Stimulated activated naive CD8-positive, alpha-beta T cell treated with anti-CD3 and anti-CD28 coated beads, Interleukin-15, Interleukin-2, amounts not matched to agents 100 ng/mL and 50 ng/mL, for 24 hours (primary cell): ENCODE measurements around the gene CRTAP.
"Not testable (repeated sequence)": the region's sequence is repeated elsewhere in the genome, so short reads cannot be mapped to it uniquely, and the experiment has no call there.

ENCODE experiments used
- H3K27ac Mint-ChIP-seq: one replicate; pipeline ENCODE4 v1.8.0; 2021; ENCODE audit warnings: mild to moderate bottlenecking, mixed read lengths
- H3K27me3 Mint-ChIP-seq: one replicate; pipeline ENCODE4 v1.8.0; 2021; ENCODE audit warnings: mixed read lengths
- H3K36me3 Mint-ChIP-seq: one replicate; pipeline ENCODE4 v1.8.0; 2021; ENCODE audit warnings: low read depth, mixed read lengths
- H3K4me1 Mint-ChIP-seq: one replicate; pipeline ENCODE4 v1.8.0; 2021; ENCODE audit warnings: low read depth, mixed read lengths
- H3K4me3 Mint-ChIP-seq: one replicate; pipeline ENCODE4 v1.8.0; 2021; ENCODE audit warnings: mild to moderate bottlenecking, mixed read lengths
- H3K9me3 Mint-ChIP-seq: one replicate; pipeline ENCODE4 v1.8.0; 2021; ENCODE audit warnings: mixed read lengths

CRTAP gene

DNA sequence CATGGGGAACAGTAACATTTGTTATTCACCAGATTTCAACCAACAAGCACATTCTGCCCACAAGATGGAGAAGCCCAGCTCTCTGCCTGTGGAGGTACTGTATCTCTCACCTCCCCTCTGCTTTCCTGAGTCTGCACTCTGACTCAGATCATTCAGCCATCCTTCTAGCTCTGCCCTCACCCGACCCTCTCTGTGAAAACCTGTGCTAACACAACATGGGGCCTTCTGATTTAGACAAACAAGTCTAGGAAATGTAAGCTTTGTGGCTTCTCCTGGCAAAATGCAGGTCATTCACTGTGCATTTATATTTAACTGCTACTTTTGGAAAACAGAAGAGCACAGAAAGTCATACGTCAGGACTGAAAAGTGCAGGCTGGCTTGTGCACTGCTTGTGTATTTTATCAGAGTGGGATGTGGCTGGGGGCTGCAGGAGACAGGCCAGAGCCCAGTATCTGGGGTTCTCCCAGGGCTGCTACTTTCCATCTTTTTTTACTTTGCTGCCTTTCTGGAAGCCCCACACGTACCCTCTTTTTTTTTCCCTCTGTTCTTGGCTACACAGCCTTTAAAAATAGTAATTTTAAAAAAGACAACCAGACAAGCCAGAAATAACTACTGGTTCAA, 54.0 kb downstream of the CRTAP start:
- no peak overlapping the region for H3K27ac Mint-ChIP-seq
- no peaks in the 10 kb centered on the region for H3K36me3 Mint-ChIP-seq
- H3K4me1 Mint-ChIP-seq = peaks cover 10% of the 10 kb centered on the region
- no peaks in the 10 kb centered on the region for H3K9me3 Mint-ChIP-seq
- H3K4me3 Mint-ChIP-seq = no peak overlapping the region
- H3K27me3 Mint-ChIP-seq = no peaks in the 10 kb centered on the region

DNA sequence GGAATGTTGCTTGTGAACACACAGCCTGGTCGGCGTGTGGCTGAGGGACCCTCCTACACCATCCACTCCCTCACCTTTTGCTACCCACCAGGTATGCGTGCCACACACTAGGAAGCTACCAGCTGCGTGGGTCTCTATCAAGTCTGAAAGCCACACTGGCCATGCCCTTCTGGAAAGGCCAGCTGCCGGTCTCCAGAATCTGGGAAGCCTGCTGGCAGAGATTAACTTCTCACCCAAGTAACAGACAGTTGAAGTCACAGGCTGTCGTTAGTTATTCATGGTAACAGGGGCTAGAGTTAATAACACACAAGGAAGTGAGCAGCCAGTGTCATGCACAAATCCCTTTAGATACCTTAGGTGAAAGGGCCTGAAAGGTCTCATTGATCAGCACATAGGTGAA, 56.7 kb downstream of the CRTAP start:
- no peaks in the 10 kb centered on the region for H3K36me3 Mint-ChIP-seq
- no peaks in the 10 kb centered on the region for H3K9me3 Mint-ChIP-seq
- H3K4me1 Mint-ChIP-seq = peaks cover 6% of the 10 kb centered on the region
- H3K27me3 Mint-ChIP-seq = no peaks in the 10 kb centered on the region
- no peak overlapping the region for H3K27ac Mint-ChIP-seq
- H3K4me3 Mint-ChIP-seq = no peak overlapping the region

DNA sequence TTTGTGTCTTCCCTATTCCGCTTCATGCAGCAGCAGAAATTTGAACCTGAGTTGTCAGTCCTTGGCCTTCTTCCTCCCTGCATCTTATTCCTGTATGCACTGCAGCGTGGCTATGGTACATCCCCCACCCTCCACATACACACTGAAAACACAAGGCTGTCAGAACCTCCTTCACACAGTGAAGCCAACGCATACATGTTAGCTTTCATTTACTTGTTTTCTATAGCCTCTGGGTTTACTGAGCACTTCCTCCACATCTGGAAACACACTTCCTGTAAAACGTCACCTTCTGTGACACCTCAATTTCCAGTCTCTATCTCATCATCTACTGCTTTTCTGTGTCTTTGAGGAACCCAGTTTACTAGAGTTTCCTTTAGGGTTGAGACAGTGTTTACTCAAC, 57.8 kb downstream of the CRTAP start:
- H3K27me3 Mint-ChIP-seq = no peaks in the 10 kb centered on the region
- no peaks in the 10 kb centered on the region for H3K9me3 Mint-ChIP-seq
- no peak overlapping the region for H3K4me3 Mint-ChIP-seq
- H3K27ac Mint-ChIP-seq = no peak overlapping the region
- H3K36me3 Mint-ChIP-seq = no peaks in the 10 kb centered on the region
- peaks cover 6% of the 10 kb centered on the region for H3K4me1 Mint-ChIP-seq

DNA sequence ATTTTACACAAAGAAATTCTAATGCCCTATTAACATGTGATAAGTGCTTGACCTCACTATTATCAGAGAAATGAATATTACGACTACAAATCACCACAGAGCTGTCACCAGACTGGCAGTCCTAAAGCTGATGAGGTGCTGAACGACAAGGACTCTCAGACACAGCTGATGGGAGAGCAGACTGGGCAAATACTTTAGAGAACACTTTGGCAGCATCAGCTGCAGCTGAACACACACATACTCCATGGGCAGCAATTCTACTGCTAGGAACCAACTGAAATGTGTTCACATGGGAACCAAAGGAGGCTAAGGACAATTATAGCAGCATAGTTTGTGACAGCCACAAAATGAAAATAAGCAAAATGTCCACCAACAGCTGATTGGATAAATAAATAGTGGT, 59.3 kb downstream of the CRTAP start:
- peaks cover 6% of the 10 kb centered on the region for H3K4me1 Mint-ChIP-seq
- H3K27ac Mint-ChIP-seq = no peak overlapping the region

DNA sequence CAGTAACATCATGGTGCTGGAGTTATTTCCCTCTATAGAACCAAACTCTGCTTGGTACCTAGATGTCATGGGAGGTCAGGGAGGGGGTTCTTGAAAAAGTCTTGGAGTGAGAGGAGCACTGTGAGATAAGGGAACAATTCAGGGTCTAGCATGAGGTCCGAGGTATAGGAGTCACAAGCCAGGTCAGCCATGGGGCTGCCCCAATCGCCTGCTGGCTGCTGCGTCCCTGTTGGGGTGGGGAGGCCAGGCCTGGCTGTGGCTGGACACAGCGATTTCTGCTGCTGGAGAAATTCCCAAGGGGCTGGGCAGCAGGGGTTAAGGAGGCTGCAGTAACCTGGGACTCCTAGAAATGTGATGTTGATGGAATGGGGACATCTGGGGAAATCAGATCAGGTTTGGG, 59.9 kb downstream of the CRTAP start:
- Mint-ChIP-seq H3K9me3 (no peaks in the 10 kb centered on the region), H3K4me1 (peaks cover 6% of the 10 kb centered on the region), H3K27me3 (peaks cover 3% of the 10 kb centered on the region), H3K27ac (no peak overlapping the region), H3K36me3 (no peaks in the 10 kb centered on the region), H3K4me3 (no peak overlapping the region)

More for the DNA sequence above, 59.3 kb downstream of the CRTAP start:
- Mint-ChIP-seq H3K9me3 (no peaks in the 10 kb centered on the region), H3K4me3 (no peak overlapping the region), H3K36me3 (no peaks in the 10 kb centered on the region), H3K27me3 (peaks cover 3% of the 10 kb centered on the region)

DNA sequence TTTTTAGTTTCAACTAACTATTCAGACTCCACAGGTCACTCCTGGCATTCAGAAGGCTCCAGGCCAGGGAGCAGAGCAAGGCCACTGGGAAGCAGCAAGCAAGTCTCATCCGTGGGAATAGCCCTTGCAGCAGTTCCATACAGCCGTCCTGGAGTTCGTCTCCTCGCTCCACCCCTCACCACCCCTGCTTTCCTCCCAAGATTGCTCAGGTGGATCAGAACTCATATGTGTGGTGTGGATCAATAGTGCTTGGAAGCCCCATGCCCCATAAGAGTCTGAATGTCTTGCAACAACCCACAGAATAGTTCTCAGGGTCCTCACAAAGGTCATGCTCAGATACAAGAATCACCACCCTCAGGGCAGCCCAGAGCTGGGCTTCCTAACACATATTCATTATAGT, 60.3 kb downstream of the CRTAP start:
- no peak overlapping the region for H3K4me3 Mint-ChIP-seq

DNA sequence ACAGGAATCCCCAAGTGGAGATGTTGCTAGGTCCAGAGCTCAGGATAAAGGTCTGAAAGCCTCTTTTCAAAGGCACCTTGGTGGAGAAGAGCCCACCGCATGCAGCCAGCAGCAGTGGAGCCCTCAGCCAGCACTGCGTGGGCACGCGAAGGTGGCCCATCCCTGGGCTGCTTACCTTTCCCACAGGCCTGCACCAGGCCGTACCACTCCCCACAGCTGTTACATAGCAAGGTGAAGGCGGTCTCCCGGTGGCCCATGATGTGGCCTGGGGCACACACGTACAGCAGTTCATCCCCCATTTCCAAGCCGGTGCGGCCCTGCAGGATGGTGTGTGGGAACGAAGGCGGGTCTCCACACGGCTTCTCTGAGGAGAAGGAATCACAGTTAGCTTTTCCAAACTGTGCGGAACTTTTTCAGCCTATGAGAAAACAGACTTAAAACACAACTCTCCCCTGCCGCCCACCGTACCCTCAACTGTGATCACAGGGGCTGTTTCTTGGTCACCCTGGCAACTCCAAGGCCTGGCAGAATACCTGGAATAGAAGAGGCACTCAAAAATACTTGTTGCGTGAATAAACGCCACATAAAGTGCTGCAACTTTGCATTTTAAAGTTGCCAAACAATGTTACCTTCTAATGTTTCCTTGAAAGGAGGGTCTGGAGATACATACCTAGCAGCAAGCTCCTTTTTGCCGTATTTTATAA, 61.0 kb downstream of the CRTAP start:
- Mint-ChIP-seq H3K4me1 (peaks cover 6% of the 10 kb centered on the region), H3K36me3 (no peaks in the 10 kb centered on the region), H3K4me3 (no peak overlapping the region), H3K9me3 (peaks cover 3% of the 10 kb centered on the region), H3K27me3 (peaks cover 3% of the 10 kb centered on the region), H3K27ac (no peak overlapping the region)

More for the DNA sequence above, 60.3 kb downstream of the CRTAP start:
- Mint-ChIP-seq H3K9me3 (peaks cover 1% of the 10 kb centered on the region), H3K27me3 (peaks cover 3% of the 10 kb centered on the region), H3K27ac (no peak overlapping the region), H3K4me1 (peaks cover 6% of the 10 kb centered on the region), H3K36me3 (no peaks in the 10 kb centered on the region)

DNA sequence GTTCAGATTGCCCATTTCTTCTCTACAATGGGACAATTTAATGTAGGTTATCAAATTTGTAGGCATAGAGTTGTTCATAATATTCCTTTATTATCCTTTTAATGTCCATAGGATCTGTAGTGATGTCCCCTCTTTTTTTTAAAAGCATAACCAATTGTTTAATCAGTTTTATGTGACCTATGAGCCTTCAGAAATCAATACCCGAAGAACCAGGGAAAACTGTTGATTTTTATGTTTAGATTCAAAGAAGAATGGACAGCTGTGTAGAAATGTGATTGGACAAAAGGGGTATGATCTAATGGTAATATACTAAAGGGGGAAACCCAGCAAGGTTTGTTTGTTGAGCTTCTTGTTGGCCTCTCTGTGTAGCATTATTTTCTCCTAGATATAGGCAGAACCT, 65.3 kb downstream of the CRTAP start:
- Mint-ChIP-seq H3K4me3 (no peak overlapping the region), H3K9me3 (peaks cover 17% of the 10 kb centered on the region), H3K27ac (no peak overlapping the region), H3K27me3 (peaks cover 8% of the 10 kb centered on the region), H3K36me3 (no peaks in the 10 kb centered on the region), H3K4me1 (no peaks in the 10 kb centered on the region)

DNA sequence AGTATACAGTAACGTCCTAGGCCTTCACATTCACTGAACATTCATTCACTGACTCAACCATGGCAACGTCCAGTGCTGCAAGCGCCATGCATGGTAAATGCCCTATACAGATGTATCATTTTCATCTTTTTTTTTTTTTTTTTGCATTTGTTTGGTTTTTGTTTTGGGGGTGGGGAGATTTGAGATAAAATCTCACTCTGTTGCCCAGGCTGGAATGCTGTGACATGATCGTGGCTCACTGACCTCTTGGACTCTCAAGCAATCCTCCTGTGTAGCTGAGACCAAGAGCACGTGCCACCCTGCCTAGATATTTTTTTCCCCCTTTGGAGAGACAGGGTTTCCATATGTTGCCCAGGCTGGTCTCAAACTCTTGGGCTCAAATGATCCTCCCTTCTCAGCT, 67.4 kb downstream of the CRTAP start:
- H3K27ac Mint-ChIP-seq = no peak overlapping the region
- H3K4me1 Mint-ChIP-seq = no peaks in the 10 kb centered on the region
- no peak overlapping the region for H3K4me3 Mint-ChIP-seq
- peaks cover 14% of the 10 kb centered on the region for H3K27me3 Mint-ChIP-seq
- H3K9me3 Mint-ChIP-seq = peaks cover 17% of the 10 kb centered on the region
- no peaks in the 10 kb centered on the region for H3K36me3 Mint-ChIP-seq

DNA sequence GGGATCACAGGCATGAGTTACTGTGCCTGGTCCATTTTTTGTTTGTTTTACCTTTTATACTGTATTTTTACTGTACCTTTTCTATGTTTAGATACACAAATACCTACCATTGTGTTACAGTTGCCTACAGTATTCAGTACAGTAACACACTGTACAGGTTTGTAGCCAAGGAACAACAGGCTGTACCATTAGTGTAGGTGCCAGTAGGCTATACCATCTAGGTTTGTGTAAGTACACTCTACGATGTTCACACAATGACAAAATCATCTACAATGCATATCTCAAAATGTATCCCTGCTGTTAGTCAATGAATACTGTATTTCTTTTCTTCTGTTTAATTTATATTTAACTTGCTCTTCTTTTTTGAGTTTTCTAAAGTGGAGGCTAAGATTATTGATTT, 67.8 kb downstream of the CRTAP start:
- H3K36me3 Mint-ChIP-seq, H3K4me1 Mint-ChIP-seq, H3K27ac Mint-ChIP-seq, H3K4me3 Mint-ChIP-seq: not testable (repeated sequence)
- Mint-ChIP-seq H3K27me3 (peaks cover 16% of the 10 kb centered on the region), H3K9me3 (peaks cover 17% of the 10 kb centered on the region)

DNA sequence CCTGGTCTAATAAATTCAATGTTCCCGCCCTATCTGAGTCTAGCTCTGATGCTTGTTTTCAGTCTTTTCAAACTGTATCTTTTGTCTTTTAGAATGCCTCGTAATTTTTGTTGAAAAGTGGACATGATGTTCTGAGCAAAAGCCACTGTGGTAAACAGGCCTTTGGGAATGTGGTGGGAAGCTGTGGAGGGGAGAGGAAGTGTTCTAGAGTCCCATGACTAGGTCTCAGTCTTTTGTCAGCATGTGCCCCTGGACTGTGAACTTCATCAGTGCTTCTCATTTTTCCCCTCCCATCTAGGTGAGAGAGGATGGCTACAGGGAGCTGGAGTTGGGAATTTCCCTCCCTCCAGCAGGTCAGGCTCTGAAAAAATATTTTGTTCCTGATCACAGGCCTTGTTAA, 71.0 kb downstream of the CRTAP start:
- Mint-ChIP-seq H3K27me3 (peaks cover 29% of the 10 kb centered on the region), H3K4me3 (no peak overlapping the region), H3K4me1 (no peaks in the 10 kb centered on the region), H3K36me3 (no peaks in the 10 kb centered on the region), H3K27ac (no peak overlapping the region), H3K9me3 (peaks cover 13% of the 10 kb centered on the region)

DNA sequence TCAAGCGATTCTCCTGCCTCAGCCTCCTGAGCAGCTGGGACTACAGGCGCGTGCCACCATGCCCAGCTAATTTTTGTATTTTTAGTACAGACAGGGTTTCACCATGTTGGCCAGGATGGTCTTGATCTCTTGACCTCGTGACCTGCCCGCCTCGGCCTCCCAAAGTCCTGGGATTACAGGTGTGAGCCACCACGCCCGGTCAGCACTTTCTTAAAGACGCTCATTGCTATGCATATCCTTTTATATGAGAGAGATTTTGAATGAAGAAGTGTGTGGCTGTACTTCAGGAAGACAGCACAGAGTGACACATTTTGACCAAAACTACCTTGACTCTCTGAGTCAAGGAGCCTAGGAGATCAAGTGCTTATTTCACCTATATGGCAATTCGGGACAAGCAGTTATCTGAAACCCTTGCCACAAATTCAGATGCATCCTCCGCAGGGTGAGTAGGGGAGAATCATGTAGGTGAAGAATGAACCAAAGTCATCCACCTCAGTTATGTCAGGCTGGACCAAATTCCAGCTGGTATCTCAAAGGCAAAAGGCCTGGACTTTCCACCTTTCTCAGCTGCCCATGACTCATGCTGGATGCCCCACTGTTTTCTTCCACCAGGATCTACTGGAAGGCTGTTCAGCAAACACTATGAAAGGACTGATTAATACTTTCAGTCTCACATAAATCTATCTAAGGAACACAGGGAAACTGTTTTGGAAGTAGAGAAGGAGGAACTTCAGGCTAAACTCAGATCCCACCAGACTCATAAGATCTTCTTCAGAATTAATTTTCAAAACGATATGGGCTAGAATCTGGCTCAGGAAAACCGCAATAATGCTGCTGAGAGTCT, 72.9 kb downstream of the CRTAP start:
- Mint-ChIP-seq H3K36me3 (no peaks in the 10 kb centered on the region), H3K27ac (no peak overlapping the region), H3K4me1 (no peaks in the 10 kb centered on the region), H3K4me3 (no peak overlapping the region), H3K27me3 (peaks cover 26% of the 10 kb centered on the region), H3K9me3 (peaks cover 13% of the 10 kb centered on the region)

DNA sequence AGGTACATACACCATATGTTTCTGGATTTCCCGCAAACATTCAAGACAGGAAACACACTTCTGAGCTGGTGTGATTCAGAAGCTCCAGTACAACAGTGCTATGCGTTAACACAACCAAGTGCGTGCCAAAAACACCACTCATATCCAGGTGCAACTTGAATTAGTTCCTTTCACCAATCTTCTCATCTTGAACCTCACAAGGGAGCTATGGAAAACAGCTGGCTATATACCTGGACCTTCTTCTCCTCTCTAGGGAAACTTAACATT, 73.5 kb downstream of the CRTAP start:
- Mint-ChIP-seq H3K27me3 (peaks cover 26% of the 10 kb centered on the region), H3K4me3 (no peak overlapping the region), H3K4me1 (no peaks in the 10 kb centered on the region), H3K36me3 (no peaks in the 10 kb centered on the region), H3K27ac (no peak overlapping the region), H3K9me3 (peaks cover 11% of the 10 kb centered on the region)

DNA sequence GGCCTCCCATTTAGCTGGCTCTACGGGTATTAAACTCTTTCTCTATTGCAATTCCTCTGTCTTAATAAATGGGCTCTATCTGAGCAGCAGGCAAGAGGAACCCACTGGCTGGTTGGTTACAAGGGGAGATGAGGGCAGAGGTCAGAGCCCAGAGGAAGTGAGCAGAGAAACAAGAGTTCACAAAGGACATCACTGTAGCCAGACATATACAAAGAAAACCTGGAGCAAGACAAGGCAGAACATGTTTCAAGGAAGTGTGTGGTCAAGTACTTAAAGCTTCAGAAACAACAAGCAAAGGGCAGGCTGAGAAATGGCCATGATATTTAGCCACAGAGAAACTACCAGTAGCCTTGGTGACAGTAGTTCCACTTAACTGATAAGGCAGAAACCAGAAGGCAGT, 80.5 kb downstream of the CRTAP start:
- Mint-ChIP-seq H3K4me1 (no peaks in the 10 kb centered on the region), H3K4me3 (no peak overlapping the region), H3K27ac (no peak overlapping the region), H3K36me3 (no peaks in the 10 kb centered on the region), H3K9me3 (no peaks in the 10 kb centered on the region), H3K27me3 (peaks cover 7% of the 10 kb centered on the region)

DNA sequence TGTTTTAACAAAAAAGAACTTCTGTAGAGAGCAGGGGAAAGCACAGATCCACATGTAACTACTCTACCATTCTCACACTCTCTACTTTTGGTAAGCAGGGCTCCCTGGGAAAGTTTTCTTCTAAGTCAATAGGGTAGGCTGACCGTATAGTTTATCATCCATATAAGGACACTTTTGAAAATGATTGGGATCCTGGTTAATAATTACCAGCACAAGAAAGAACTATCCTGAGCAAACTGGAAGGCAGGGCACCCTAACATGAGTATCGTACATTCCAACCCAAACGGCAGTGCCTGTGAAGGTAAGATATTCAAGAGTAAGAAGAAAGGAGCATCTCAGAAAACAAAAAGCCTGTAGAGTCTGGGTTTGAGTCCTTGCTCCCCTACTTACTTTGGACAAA, 82.7 kb downstream of the CRTAP start:
- no peaks in the 10 kb centered on the region for H3K9me3 Mint-ChIP-seq
- no peaks in the 10 kb centered on the region for H3K4me1 Mint-ChIP-seq
- H3K27me3 Mint-ChIP-seq = peaks cover 4% of the 10 kb centered on the region

More for the DNA sequence above, 82.7 kb downstream of the CRTAP start:
- Mint-ChIP-seq H3K27ac (no peak overlapping the region), H3K36me3 (no peaks in the 10 kb centered on the region), H3K4me3 (no peak overlapping the region)
